HUES6 (cell line): ENCODE results near the gene ME3.

Source experiments
- H3K27ac ChIP-seq: 2 replicates; pipeline ENCODE4 v1.7.0; 2013; ENCODE audit warnings: low read depth, mild to moderate bottlenecking, low read length, inconsistent platforms
- H3K27me3 ChIP-seq: 2 replicates; pipeline ENCODE4 v1.6.1; 2013; ENCODE audit warnings: low read length; ENCODE audit not compliant: control insufficient read depth, insufficient read depth
- H3K36me3 ChIP-seq: 2 replicates; pipeline ENCODE4 v1.6.1; 2013; ENCODE audit warnings: low read length; ENCODE audit not compliant: control insufficient read depth, insufficient read depth
- H3K4me1 ChIP-seq: 2 replicates; pipeline ENCODE4 v1.6.1; 2013; ENCODE audit warnings: low read length; ENCODE audit not compliant: control insufficient read depth, insufficient read depth
- H3K4me3 ChIP-seq: 2 replicates; pipeline ENCODE4 v1.5.1; 2013; ENCODE audit warnings: low read depth, low read length
- H3K9ac ChIP-seq: one replicate; pipeline ENCODE4 v1.6.1; 2013; ENCODE audit warnings: mild to moderate bottlenecking, low read length
- H3K9me3 ChIP-seq: 2 replicates; pipeline ENCODE4 v1.6.1; 2013; ENCODE audit warnings: low read depth, low read length; ENCODE audit not compliant: control insufficient read depth, insufficient read depth

Gene ME3

DNA sequence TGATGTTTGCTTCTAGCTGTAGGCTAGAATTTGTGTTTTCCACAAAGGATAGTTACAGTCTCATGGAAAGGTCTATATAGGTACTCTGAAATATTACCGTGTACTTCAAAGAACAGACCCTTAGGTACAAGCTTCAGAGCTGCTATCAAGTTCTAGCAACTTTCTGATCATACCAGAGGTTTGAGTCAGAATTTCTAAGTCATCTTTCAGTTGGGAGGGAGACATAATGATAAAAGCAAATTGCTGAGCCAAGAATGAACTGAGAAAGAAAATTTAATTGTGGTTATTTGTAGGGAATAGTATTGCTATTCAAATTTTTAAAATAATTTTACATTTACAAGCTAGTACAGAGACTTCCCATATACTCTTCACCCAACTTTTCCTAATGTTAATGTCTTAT lies 19.9 kb upstream of the ME3 start:
- Histone ChIP-seq H3K9me3 (no peaks in the 10 kb centered on the region), H3K27me3 (no peaks in the 10 kb centered on the region), H3K9ac (no peak overlapping the region), H3K27ac (no peak overlapping the region), H3K36me3 (no peaks in the 10 kb centered on the region), H3K4me3 (no peak overlapping the region), H3K4me1 (peaks cover 6% of the 10 kb centered on the region; the same call in 1 of the 2 replicates)

DNA sequence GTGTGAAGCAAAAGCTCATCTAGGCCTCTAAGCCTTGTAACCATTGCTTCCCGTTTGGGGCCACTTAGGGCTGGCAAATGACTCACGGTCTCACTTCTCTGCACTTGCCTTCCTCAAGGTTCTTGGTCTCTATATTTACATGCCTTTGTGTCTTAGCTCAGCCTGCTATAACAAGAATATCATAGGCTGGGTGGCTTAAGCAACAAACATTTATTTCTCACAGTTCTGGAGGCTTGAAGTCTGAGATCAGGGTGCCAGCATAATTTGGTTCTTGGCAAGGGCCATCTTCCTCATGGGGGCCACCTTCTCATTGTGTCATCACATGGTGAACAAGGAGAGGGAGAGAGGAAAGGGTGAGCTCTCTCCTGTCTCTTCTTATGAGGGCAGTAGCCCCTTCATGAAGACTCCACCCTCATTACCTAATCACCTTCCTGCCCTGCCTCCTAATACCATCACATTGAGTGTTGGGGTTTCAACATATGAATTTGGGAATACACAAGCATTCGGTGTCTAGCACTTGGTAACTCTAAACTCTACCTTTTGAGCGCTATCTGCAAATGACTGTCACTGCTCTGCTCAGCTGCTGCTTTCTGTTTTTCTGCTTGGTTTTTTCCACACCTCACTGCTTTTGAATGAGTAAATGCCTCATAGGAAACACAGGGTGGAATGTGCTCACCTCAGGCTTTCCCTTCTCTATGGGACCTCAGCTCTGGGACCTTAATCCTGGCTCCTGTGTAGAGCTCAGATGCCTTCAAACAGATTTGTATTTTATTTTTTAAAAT lies 16.2 kb upstream of the ME3 start:
- no peak overlapping the region for H3K27ac ChIP-seq

DNA sequence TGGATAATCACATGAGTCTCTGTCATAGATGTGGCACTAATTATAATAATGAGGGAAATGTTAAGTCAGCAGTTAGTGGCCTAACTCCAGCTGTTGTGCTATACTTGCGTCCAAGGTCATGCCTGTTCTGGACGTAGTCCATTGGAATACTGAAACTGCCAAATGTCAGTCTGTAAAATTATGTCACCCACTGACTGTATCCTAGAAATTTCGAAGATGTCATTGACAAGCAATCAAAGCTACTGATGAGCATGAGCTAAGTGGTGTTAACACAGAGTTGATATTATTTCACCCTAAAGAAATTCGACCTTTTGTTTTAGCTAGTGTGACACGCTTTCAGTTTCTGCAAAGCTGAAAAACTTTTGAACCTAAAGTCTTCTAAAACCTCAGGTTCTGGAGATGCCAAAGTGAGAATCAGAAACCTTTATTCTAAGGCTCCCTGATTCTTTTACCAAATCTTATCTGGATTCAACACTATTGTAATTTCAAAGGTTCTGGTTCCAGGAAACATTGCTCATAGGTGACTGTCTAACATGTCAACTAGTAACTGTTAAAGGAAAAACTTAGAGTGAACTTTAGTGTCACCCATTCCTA lies 14.9 kb upstream of the ME3 start:
- H3K9me3 ChIP-seq, result no peaks in the 10 kb centered on the region
- H3K9ac ChIP-seq, result no peak overlapping the region
- no peak overlapping the region for H3K27ac ChIP-seq
- H3K4me3 ChIP-seq, result no peak overlapping the region
- H3K27me3 ChIP-seq, result no peaks in the 10 kb centered on the region
- H3K4me1 ChIP-seq, result peaks cover 6% of the 10 kb centered on the region; the same call in 1 of the 2 replicates
- no peaks in the 10 kb centered on the region for H3K36me3 ChIP-seq

More for the DNA sequence above, 16.2 kb upstream of the ME3 start:
- no peaks in the 10 kb centered on the region for H3K9me3 ChIP-seq
- H3K9ac ChIP-seq, result no peak overlapping the region
- no peak overlapping the region for H3K4me3 ChIP-seq
- H3K27me3 ChIP-seq, result no peaks in the 10 kb centered on the region
- no peaks in the 10 kb centered on the region for H3K36me3 ChIP-seq
- peaks cover 6% of the 10 kb centered on the region; the same call in 1 of the 2 replicates for H3K4me1 ChIP-seq

DNA sequence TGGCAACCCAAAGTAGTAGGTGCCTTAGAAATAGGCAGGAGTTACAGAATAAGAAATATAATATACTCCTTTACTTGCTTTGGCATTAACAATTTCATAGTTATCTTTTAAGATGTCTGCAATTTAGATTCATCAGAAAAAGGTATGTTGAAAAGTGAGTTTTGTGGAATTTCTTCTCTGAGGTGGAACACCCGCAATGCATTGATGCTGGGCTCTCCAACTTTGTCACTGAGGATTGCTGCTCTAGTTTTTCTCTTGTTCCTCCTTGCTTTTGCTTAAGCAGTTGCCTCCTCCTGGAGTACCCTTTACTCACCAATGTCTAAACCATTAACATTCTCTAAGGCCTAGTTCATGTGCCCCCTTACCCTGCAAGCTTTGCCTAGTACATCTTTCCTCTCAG lies 14.1 kb upstream of the ME3 start:
- H3K9me3 ChIP-seq, result no peaks in the 10 kb centered on the region
- H3K27me3 ChIP-seq, result no peaks in the 10 kb centered on the region
- peaks cover 6% of the 10 kb centered on the region; the same call in 1 of the 2 replicates for H3K4me1 ChIP-seq
- H3K27ac ChIP-seq, result no peak overlapping the region
- no peak overlapping the region for H3K4me3 ChIP-seq
- H3K9ac ChIP-seq, result no peak overlapping the region
- no peaks in the 10 kb centered on the region for H3K36me3 ChIP-seq

DNA sequence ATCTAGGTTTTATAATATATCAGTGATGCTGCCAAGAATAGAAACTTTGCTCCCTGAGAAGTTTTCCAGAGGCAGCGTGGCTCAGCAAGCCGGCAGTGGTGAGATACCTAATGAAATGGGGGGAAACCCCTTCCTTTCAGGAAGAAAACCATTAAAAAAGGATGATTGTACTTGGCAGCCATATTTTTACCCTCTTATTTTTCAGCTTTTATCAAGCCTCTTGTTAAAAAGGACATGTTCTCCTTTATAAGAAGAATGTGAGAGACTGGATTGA lies 9.0 kb upstream of the ME3 start:
- Histone ChIP-seq H3K9me3 (no peaks in the 10 kb centered on the region), H3K4me1 (peaks cover 19% of the 10 kb centered on the region), H3K36me3 (no peaks in the 10 kb centered on the region), H3K4me3 (no peak overlapping the region), H3K27ac (no peak overlapping the region), H3K27me3 (no peaks in the 10 kb centered on the region), H3K9ac (no peak overlapping the region)

DNA sequence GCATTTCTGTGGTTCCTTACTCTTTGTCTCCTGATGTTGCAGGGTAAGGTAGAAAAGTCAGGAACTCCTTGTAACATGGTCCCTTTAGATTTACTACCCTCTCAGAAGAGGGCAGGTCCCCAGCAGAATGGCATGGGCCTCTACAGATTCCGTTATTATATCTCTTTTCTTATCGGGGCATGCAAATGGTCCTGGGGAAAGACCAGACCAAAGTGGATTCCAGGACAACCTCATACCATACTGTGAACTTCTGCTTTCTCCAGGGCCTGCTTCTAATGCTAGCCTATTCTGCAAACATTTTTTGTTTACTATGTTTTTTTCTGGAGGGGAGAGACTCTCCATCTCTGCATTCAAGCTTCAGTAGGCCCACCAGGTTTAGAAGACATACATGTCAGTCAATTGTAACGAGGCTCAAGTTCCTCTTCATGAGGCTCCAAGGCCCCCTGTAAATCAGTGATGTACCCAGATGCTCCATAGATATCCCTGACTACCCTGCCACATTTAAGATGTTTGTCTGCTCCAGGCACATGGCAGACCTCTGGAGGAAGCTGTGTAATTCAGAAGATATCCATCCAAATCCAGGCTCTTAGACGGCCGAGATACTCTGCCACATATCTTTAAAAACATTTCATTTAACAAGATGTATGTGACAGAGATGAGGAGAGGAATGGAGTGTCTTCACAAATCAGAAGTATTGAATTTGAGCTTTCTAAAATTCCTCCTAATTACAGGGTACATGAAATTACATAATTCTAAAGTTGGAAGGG lies 8.5 kb upstream of the ME3 start:
- H3K27me3 ChIP-seq, result no peaks in the 10 kb centered on the region
- H3K36me3 ChIP-seq, result no peaks in the 10 kb centered on the region
- H3K27ac ChIP-seq, result no peak overlapping the region
- no peak overlapping the region for H3K9ac ChIP-seq
- peaks cover 21% of the 10 kb centered on the region for H3K4me1 ChIP-seq
- H3K4me3 ChIP-seq, result no peak overlapping the region
- no peaks in the 10 kb centered on the region for H3K9me3 ChIP-seq

DNA sequence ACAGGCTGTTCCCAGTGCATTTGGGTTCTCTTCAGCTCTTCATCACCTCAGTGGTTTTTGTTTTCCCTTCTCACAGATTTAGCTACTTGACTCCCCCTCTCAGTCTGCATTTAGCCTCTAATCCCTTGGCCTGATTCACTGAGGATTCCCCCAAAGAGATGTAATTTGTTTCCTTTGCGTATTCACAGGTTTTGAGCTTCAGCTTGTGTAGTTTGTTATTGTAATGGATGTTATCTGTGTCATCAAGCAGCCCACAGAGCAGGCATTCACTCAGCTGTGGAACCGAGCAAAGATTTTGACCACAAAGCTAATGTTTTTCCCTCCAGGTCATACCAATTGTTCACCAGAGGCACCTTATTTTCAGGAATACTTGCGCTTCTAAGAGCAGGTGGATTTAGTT lies 6.4 kb upstream of the ME3 start:
- H3K36me3 ChIP-seq, result no peaks in the 10 kb centered on the region
- no peak overlapping the region for H3K9ac ChIP-seq
- peaks cover 6% of the 10 kb centered on the region for H3K27me3 ChIP-seq
- H3K9me3 ChIP-seq, result no peaks in the 10 kb centered on the region
- no peak overlapping the region for H3K4me3 ChIP-seq
- H3K27ac ChIP-seq, result no peak overlapping the region
- peaks cover 21% of the 10 kb centered on the region for H3K4me1 ChIP-seq

DNA sequence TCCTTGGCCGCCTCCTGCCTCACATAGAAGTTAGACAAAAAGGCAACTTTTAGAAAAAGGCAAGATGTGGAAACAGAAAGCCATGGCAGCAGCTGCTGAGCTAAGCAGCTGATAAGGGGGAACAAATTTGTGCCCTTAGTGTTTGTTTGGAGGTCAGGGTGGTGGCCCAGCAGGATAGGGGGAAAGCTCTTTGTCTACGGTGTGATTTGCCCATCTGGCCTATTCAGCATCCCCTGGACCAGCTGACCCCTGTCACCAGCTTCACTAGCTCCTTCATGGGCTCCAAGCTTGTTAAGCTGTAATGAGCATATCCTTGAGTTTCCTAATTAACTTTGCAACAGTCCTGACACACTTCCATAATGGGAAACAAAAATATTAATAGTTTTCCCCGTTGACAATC lies 5.9 kb upstream of the ME3 start:
- Histone ChIP-seq H3K4me1 (peaks cover 21% of the 10 kb centered on the region), H3K9me3 (no peaks in the 10 kb centered on the region), H3K27me3 (peaks cover 10% of the 10 kb centered on the region), H3K27ac (no peak overlapping the region), H3K9ac (no peak overlapping the region), H3K4me3 (no peak overlapping the region), H3K36me3 (no peaks in the 10 kb centered on the region)

DNA sequence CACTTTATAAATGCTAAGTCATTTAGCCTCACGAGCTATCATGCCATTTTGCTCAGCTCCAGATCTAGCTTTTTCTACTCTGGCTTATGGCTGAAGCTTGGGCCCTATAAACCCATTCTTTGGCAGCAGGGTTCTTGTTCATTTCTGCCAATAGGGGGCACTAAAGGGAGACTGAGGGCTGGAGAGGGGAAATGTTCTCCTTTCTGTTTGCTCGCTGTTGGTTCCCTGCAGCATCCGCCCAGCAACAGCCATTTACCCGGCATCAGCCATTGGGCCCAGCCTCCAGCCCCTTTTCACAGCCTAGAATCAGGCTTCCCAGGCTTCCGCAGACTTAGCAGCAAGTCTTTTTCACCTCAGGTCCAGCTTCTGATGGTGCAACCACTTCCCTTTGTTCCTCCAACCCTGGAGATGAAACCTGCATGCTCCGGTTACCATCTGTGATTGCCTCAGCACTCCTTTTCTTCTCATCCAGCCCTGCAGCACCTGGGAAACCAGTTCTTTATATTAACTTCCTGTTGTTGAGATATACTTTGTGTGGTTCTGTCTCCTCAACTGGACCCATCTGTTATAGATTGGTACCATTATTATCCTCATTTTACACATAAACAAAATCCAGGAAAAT lies 4.2 kb upstream of the ME3 start:
- H3K36me3 ChIP-seq, result no peaks in the 10 kb centered on the region
- H3K27ac ChIP-seq, result no peak overlapping the region
- no peaks in the 10 kb centered on the region for H3K9me3 ChIP-seq
- no peak overlapping the region for H3K9ac ChIP-seq
- no peak overlapping the region for H3K4me3 ChIP-seq
- H3K27me3 ChIP-seq, result peaks cover 27% of the 10 kb centered on the region
- peaks cover 24% of the 10 kb centered on the region for H3K4me1 ChIP-seq

DNA sequence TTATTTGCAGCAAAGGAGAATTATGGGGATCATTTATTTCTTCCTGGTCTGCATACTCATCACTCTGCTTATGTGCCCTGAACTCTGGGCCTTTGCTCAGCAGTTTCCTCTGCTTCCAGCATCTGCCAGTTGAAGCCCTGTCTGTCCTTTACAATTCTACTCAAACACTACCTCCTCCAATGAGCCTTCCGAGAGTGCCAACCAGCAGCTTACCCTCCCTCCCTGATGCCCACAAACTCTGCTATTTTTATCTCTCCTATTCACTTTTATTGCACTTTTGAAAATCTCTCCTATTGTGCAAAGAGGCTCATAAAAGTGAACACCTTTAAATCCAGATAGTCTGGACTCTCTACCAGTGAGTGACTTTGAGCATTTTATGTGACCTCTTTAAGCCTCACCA lies 3.6 kb upstream of the ME3 start:
- H3K27ac ChIP-seq, result no peak overlapping the region
- H3K4me3 ChIP-seq, result no peak overlapping the region
- H3K4me1 ChIP-seq, result peaks cover 28% of the 10 kb centered on the region
- H3K36me3 ChIP-seq, result no peaks in the 10 kb centered on the region
- H3K9ac ChIP-seq, result no peak overlapping the region
- peaks cover 33% of the 10 kb centered on the region for H3K27me3 ChIP-seq
- H3K9me3 ChIP-seq, result no peaks in the 10 kb centered on the region

DNA sequence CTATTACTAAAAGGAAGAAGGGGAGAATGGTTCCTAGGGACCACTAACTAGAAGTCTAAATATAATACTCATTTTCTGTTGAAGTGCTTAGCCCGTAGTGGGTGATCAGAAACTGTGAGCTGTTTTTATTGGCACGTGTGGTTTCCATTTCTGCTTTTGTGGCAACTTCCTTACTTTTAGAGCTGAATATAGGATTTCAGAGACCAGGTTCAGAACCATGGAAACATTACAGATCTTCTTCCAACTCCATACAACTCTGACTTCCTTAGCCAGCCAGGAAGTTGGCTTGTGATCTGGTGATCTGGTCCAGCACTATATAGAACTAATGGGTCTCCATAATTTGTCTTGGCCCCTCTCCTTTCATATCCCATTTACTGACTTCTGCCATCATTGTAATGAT lies 2.6 kb upstream of the ME3 start:
- Histone ChIP-seq H3K36me3 (no peaks in the 10 kb centered on the region), H3K27me3 (peaks cover 43% of the 10 kb centered on the region), H3K4me1 (peaks cover 30% of the 10 kb centered on the region), H3K9me3 (no peaks in the 10 kb centered on the region), H3K9ac (no peak overlapping the region), H3K4me3 (no peak overlapping the region), H3K27ac (no peak overlapping the region)
